HG03439 (cell line): ENCODE measurements around the gene ASB4.
A peak's percentile ranks its signal among the peaks of the same experiment; 100 is the strongest.
"Not testable (repeated sequence)": the region's sequence is repeated elsewhere in the genome, so short reads cannot be mapped to it uniquely, and the experiment has no call there.

Source experiments
- ATAC-seq: cut with Tn5 transposase; IDR thresholded peaks from one replicate; pipeline ENCODE4 v1.9.1; 2021; ENCODE audit warnings: mild to moderate bottlenecking, moderate library complexity; ENCODE audit not compliant: unreplicated experiment

The ASB4 gene

DNA sequence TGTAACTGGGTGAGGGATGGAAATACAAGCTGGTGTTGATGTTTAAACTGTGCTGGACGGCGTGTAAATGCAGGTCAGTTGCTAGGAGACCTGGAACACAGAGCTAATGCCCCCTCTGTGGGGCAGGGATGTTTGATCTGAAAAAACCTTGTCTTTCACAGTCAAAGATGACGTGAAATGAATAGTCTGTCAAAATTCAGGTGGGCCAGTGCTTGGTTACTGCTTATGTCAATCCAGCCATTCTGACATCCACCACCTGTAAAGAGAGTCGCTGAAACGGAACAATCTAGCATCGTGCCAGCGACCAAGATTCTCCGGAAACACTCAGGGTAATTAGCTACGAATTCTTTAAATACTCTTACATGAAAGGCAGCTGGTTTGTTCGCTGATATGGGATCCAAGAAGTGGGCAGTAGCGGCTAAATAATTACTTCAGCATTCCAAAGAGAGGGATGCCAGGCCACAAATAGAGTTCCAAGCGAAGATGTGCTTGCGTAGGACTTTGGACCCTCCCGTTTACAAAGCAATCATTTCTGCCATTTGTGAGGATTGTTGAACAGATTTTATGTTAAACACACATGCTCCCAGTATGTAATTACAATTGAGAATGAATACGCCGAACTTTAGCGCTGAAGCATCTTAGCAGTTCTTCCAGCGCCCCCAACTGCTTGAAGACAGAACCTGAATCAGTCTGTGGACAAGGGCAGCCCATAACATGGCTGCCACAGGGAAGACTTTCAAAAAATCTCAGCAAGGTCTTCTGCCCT is 7.3 kb upstream of the ASB4 start:
- no peak for ATAC-seq

DNA sequence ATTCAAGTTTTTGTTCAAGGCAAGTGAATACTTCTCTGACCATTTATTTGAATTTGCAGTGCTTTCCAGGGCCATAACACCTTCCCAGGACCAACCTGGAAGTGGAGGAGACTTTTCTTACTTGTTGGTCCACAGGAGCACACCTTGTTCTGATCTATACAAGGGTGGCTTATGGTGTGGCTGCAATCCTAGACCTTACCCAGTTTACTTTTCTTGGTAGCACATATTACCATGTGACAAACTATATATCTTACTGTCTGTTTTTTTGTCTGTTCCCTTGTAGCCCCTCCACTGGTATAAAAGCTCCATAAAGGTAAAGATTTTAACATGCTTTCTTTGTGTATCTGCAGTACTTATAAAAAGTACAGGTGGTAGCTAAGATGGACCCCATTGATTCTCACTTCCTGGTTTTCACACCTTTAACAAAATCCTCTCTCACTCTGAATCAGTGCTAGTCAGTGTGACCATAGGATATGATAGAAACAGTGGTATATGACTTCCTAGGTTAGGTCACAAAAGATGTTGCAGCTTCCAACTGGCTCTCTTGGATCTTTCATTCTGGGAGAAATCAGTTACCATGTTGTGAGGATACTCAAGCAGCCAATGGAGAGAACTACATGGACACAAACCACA is 5.6 kb upstream of the ASB4 start:
- no peak for ATAC-seq

DNA sequence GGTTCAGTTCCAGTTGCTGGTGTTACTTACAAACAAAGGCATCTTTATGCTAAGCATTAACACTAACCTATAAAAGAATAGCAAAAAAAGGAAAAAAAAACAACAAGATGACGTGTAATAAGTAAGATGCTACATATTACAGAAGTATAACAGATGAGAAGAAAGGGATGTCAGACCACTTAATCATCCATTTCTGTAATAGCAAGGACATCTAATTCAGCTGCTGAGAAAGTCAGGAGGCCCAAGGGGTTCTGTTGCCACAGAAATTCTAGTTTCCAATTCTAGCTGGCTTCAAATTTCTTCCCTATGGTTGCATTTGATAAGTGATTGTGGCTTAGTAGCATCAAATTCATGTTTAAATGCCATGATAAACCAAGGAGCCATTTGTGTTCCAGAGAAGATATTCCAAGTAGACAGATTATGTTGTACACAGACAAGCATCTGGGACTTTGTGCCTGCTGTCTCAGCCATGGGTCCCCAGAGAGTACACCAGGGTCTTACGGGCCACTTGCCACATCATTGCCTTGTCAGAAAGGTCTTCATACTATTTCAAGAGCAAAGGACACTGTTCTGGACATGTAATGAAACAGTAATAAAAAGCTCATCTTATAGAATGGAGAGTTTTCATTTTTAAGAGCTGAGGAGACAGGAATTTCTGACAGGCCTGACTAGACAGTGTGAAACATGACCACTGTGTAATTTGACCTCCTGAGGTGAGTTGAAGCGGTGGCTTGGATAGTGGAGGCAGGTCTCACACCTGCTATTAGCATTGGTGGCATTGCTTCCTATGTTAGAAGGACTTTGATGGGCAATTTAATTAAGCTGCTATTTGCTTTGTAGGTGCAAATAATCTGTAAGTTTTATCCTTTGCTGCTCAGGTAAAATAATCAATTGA is 4.2 kb upstream of the ASB4 start:
- ATAC-seq: no peak

DNA sequence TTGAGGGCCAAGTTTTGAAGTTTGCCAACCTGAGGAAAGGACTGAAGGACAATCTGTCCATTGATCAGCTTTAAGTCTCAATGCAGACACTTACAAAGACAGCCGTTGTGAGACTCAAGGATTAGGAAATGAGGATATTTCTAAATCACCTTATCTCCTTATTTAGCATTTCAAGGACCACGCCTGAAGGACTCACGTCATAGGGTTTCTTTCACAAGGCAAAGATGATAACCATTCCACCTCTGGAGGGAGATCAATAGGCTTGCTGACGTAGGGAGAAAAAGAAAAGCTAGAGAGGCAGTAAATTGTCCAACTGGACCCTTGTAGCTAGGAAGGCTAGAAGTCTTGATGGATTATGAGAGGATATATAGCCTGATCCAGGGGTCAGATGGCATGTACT is 3.3 kb upstream of the ASB4 start:
- ATAC-seq: no peak

- ATAC-seq: no peak
Measured at GRCh38 chr7:95490231-95490762, 4.6 kb downstream of the ASB4 start.

GRCh38 chr7:95491201-95491600 is 5.5 kb downstream of the ASB4 start:
- no peak for ATAC-seq

GRCh38 chr7:95491634-95492314 is 6.0 kb downstream of the ASB4 start:
- no peak for ATAC-seq

DNA sequence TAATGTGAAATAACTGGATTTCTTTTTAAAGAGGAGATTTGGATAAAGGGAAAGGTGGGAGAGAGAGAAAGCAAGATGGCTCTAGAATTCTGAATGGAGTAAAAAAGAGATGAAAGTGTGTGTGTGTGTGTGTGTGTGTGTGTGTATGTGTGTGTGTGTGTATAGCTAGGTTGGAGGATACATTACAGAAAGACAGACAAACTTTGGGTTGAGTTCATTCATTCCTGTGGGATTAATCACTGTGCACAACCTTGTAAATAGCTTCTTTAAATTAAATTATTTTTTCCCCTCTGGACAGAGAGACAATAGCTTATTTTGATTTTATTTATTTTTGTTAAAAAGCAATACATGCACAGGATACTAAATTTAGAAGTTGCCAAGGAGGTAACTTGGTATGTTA is 7.5 kb downstream of the ASB4 start:
- no peak for ATAC-seq

DNA sequence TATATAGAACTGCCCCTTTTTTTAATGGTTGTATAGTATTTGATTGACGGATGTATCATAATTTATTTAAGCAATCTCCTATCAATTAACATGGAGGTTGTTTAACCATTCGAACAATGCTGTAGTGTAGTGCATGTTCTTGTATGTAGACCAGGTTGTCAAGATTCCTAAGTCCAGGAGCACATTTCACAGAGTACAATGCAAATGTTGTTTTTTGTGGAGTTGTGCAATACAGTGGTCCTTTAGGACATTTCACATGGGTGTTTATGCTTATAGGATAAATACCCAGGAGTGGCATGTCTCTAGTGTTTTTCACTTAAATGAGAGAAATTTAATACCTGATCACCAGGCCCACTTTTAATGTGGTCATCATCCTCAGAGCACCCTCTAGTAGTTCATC is 8.1 kb downstream of the ASB4 start:
- no peak for ATAC-seq

DNA sequence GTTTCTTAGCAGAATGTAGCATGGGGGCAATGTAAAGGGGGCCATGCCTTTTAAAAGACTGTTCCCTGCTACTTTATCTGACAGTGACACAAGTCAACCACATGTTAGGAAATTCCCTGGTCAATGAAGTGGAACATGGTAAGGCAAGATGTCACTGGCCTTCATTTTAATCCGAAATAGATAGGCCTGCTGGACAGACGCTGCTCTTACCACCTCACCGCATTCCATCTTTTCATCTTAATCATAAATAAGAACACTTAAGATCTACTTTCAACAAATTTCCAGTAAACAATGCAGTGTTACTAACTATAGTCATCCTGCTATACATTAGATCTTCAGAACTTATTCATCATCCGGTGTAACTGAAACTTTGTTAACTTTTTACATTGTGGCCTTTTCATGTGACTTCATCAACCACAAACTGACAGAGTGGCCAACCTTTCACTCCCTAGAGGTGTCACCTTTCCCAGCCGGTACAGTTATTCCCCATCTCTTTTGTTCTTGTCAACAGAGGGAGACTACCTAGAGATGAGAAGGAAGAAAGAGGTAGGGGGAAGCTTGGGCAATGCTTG is 15.6 kb downstream of the ASB4 start:
- ATAC-seq: peak; percentile 94

GRCh38 chr7:95502403-95502802 is 16.7 kb downstream of the ASB4 start:
- no peak for ATAC-seq

DNA sequence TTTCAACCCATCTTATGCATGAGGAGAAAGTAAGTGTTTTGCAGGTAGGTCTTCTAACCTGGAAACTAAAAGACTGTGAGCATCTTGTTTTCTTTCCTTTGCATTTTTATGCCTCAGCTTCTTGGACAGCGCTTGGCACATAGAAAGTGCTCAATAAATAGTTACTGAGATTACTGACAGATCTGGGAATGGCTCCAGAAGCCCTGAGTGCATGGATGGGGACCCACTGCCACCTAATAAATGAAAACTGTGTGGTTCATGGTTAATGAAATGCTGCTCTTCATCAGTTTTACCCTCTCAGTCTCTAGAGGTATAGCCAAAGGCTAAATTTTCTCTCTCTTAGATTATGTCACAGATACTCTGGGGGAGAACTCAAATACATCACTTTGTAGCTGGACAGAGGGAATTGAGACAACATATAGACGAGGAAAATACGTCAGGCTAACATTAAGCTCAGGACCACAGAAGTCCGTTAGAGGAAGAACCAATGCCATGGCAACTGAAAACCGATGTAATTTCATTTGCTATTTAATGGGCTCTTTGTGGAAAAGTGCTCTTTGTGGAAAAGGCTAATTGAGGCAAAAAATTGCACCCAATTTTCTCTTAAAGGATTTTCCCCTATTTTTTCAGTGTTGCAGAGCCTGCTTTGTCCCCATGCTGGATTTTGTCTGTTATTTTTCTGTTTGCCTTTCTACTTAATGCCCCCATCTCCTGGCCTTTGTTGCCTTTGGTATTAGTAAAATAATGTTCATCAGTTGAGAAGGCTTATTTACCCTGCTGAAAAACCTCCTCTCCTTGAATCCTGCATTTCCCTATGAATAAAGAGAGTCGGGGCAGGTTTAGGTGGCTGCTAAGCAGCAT is 17.8 kb downstream of the ASB4 start:
- no peak for ATAC-seq

GRCh38 chr7:95504132-95504588 is 18.4 kb downstream of the ASB4 start:
- ATAC-seq: not testable (repeated sequence)

DNA sequence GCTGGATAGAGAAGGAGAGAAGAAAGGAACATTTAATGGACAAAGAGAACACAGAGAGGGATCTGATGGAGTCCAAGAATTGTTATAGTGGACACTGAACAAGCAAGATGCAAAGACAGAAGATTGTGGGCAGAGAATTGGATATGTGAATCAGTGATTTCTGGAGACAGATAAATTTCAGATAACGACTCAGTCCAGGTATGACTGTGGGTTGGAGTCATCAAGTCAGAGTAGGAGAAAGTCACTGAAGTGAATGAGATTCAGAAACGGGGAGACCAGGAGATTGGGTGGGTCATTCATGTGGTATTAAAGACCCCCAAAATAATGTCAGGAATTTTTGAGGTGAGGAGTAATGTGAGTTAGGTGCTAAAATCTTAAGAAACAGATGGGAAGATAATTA is 23.0 kb downstream of the ASB4 start:
- ATAC-seq: no peak

- no peak for ATAC-seq
Measured at GRCh38 chr7:95509199-95509598, 23.5 kb downstream of the ASB4 start.

DNA sequence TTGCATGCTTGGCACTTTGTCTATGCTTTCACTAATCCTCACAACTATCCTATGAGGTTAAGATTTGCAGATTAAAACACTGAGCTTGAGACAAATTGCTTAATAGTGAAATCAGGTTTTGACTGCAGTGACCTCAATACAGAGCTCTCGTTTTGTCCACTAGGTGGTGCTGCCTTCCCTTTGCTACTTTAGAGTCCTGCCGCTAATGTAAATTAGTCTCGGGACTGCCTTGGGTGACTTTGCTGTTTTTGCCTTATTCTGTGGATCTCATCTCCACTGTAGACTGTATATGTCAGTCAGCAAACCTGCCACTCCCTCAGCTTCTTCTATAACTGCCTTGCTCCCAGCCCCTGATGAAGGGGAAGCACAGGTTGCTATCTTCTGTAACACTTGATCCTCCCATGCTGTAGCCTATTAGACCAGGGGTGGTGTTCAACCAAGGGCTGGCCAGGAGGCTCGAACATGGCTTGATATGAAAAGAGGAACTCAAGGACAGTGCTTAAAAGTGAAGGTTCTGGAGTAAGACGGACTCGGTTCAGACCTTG is 26.0 kb downstream of the ASB4 start:
- peak; percentile 94 for ATAC-seq

DNA sequence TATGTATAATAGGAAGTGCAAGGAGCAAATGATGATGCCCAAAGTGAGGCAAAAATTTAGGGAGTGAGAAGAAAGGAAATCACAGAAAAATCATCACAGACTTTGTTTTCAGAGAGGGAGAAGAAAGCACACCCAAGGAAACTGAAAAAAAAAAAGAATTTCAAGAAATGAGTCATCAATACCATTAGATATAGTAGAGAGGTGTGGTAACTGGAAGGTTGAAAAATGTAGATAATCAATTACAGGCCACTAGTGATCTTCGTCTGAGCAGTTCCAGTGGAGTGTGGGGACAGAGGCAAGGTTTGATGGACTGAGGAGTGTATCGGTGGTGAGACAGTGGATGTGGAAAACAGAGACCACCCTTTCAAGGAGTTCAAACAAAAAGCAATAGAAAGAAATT is 31.7 kb downstream of the ASB4 start:
- peak; percentile 74 for ATAC-seq

- ATAC-seq: no peak
Measured at GRCh38 chr7:95517870-95518269, 32.1 kb downstream of the ASB4 start.

DNA sequence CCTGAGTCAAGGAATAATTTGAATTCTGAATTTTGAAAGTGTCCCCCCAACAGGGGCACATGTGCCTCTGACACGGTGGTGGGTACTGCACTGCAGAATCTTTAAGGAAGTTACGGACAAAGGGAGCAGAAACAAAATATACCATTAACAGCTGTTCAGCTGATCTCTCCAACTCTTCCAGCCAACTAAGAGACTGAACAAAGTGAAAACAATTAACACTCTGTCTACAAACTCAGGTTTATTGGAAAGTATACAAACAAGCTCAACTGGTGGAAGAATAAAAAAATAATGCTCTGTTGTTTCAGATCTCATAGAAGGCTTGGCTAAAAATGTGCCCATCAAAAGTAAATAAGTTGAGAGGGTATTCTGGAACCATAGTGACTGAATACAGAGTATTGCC is 34.4 kb downstream of the ASB4 start:
- no peak for ATAC-seq
